NCI-H2227 treated with DMSO at 0.1 percent for 48 hours (cell line): ENCODE results near the gene MTFR2.
"Not testable (repeated sequence)": the region's sequence is repeated elsewhere in the genome, so short reads cannot be mapped to it uniquely, and the experiment has no call there.

Source experiments
- DNase-seq: peaks from one replicate; lab custom pipeline; 2025; lab: John Stamatoyannopoulos, UW

Gene MTFR2

DNA sequence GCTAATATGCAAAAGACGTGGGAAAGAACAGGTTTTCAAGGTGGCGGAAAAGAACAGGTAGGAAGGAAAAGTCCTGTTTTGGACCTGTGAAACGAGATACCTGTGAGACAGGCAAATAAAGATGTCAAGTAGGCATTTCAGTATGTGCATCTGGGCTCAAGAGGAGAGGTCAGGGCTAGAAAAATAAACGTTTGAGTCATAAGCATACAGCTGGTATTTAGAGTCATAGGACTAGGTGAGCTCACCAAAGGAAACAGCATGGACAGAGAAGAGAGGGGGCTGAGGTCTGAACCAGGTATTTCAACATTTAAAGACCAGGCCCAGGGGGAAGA is 14.9 kb downstream of the MTFR2 start:
- DNase-seq: no peak

- no peak for DNase-seq
These were observed 17.4 kb downstream of the MTFR2 start for GRCh38 chr6:136232701-136233100.

GRCh38 chr6:136230219-136230853 is 19.8 kb downstream of the MTFR2 start:
- no peak for DNase-seq

DNA sequence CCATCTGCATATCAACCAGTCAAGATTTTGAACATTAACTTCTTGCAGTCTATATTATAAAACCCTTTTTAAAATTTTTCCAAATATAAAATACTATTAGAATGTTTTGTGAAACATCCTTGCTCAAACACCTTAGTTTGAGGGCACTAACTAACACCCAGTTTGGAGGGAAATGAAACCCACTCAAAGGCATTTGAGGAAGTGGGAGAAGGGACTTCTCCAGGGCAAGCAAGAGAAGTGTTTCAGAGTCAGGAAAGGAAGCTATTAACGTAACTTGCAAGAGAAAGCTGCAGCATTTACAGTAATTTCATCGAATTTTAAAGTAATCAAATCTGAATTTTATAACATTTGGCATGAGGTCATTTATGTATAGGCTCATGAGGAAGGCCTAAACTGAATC is 21.3 kb downstream of the MTFR2 start:
- no peak for DNase-seq

DNA sequence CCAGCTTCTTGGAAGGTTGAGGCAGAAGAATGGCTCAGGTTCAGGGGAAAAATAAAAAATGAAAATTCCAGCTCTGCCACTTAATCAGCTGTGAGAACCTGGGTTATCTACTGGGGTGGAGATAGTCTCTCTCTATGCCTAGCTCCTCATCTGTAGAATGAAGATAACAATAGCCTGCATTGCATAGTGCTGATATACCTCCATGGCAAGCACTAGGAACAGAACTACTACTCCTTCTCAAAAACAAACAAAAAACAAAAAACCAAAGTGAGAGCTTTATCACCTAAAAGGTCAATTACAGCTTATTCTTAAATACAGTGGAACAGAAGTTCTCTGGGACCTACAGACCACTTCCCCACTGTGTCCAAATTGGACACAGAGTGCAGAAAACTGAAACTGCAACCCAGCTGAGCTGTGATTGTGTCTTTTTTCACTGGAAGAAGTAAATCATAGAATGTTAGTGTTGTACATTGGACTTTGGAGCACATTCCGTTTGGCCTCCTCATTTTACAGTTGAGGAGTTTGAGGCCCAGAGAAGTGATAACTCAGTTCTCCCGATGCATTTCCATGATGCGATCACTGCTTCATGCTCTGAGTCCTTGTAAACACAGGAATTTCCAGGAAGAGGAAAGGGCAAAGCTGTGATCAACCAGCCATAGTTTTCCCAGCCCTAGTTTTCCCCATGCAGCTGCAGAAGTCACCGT is 23.3 kb downstream of the MTFR2 start:
- DNase-seq: no peak

DNA sequence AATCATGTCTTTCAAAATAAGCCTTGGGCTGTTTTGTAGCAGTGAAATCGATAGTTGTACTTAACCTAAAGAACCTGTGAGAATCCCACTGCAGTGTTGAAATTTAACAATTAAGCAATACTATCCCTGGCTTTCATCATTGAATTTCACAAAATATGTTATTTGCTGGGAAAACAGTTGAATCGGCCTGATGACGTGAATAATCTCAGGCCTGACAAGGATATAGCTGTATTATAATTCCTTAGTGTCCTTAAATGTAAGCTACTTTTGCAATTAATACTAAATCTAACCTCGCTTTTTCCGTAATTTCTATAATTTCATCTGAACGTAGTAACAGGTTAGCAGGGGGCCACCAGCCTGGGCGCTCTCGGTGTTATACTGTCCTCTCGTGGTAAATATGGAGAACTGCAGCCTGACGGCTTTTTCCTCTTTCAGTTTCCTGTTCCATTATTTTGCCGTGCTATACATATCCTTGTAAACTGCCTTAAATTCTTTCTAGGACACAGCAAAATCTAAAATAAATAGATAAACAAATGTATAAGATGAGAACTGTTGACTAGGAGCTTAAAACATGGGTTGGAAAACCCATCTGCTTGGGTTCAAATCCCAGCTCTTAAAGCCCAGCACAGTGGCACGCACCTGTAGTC is 24.0 kb downstream of the MTFR2 start:
- DNase-seq: peak; percentile 67

DNA sequence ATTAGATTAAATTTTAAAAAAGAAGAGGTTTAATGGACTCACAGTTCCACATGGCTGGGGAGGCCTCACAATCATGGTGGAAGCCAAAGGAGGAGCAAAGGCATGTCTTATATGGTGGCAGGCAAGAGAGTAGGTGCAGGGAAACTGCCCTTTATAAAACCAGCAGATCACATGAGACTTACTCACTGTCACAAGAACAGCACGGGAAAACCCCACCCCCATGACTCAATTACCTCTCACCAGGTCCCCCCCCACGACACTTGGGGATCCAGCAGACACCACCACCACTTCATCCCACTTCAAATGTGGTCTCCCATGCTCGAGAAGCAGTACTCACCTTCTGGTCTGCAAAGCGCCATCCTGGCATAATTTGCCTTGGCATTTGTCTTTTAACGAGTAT is 24.6 kb downstream of the MTFR2 start:
- no peak for DNase-seq

DNA sequence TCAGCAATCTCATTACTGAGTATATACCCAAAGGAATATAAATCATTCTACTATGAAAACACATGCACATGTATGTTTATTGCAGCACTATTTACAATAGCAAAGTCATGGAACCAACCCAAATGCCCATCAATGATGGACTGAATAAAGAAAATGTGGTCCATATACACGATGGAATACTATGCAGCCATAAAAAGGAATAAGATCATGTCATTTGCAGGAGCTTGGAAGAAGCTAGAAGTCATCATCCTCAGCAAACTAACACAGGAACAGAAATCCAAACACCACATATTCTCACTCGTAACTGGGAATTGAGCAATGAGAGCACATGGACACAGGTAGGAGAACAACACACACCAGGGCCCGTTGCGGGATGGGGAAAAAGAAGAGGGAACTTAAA is 25.1 kb downstream of the MTFR2 start:
- DNase-seq: not testable (repeated sequence)

DNA sequence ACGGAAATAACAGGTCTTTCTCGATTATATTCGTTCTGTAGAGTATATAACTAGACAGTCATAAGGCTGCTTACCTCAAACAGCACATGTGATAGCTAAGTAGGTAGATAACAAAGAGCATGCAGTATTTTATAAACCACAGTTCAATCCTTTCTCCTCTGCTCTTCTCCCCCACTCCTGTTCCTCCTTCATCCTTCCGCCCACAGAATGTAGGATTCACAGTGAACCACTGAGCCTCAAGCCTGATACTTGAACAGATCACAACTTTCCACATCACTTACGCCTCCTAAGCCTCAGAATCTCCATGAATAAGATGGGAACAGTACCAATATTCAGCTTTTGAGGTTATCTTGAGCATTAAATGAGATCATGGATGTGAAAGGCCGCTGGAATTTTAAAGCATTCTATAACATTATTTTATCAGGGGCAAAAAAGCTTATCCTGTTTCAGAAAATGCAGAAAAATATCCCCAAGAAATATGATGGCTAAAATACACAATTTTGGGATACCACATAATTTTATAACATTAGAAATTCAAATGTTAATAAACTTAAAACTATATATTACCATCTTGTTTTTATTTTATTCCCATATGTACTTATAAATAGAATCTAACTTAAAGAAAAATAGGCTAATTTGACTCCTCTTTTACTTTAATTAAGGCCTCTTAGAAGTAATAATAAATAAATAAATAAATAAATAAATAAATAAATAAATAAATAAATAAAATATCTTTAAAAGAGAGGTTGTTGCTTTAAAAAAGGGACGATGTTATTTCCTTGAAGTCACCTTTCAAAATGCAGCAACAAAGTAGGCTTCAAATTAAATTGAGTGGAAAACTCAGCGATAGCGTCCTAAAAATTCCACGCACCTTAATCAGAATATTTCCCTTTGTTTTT is 33.4 kb downstream of the MTFR2 start:
- no peak for DNase-seq

GRCh38 chr6:136213853-136214252 is 36.3 kb downstream of the MTFR2 start:
- DNase-seq: no peak

DNA sequence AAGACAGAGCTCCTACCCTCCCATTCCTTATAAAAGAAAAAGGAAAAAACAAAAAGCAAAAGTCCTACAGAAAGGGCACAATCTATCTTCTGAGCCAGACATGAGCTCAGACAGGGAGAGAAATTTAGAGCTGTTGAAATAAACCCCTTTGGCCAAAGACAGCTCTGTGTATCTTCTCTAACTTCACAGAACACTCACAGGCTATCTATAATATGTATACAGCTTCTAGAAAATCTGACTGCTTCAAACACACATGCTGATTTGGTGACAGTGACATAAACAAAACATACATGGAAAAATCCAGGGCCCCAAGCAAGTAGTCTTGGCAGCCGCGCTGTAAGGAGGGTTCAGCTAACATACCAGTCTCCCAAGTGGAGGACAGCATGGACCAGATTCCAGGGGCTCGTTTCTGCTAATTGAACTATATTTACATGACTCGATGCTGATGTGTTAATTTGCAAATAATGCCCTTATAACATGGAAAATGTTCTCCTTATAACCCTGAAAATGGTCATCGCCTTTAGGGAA is 37.0 kb downstream of the MTFR2 start:
- DNase-seq: no peak

DNA sequence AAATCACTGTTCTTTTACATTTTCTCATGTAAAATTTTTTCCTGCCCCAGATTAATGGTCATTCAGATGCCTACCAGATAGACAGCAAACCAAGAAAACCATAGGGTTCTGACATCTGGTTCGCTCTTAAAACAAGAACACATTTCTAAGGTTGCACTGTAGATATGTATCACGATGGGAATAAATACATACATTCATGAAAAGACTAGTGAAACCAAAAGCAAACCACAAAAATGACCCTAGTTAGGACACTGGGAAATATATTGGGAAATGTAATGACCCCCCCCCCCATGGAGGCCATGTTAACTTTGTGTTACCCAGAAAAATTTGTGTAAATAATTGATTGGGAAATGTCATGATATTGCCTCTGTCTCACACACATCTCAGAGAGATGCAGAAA is 37.5 kb downstream of the MTFR2 start:
- no peak for DNase-seq

DNA sequence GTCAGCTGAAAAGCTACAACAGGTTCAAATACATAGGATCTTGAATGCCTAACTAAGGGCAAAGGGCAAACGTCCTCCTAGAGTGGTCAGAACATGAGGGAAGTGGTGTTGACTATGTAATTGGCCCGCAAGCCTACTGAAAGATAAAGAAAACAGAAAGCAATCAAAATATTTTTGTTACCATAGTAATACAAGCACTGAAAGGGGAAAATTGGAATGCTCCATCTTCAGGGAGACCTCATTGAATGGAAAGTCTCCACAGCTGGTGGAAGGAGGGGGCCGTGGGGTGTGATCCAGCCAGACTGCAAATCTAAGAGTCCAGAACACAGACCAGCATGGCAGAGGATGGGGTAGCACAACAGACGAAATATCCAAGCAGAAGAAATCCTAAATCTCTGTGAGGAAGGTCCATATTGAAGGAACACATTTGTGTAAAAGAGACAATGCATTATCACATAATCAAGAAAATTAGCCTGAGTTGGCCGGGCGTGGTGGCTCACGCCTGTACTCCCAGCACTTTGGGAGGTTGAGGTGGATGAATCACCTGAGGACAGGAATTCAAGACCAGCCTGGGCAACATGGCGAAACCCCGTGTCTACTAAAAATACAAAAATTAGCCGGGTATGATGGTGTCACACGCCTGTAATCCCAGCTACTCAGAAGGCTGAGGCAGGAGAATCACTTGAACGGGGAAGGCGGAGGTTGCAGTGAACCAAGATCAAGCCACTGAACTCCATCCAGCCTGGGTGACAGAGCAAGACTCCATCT is 39.5 kb downstream of the MTFR2 start:
- no peak for DNase-seq

DNA sequence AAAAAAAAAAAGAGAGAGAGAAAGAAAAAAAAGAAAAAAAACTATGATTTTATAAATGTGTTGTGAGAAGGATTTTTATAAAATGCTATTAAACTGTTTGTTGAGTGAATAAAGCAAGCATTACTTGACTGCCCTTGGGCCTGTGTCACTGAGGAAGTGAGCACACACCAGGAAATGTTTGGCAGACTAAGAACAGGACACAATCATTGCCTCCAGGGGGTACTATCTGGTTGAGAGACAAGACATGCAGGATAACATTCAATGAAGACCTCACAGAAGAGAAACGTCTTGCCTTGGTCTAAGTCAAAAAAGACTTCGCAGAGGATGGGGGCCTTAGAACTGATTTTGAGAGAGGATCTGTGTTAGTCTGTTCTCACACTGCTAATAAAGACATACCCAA is 40.6 kb downstream of the MTFR2 start:
- DNase-seq: no peak

DNA sequence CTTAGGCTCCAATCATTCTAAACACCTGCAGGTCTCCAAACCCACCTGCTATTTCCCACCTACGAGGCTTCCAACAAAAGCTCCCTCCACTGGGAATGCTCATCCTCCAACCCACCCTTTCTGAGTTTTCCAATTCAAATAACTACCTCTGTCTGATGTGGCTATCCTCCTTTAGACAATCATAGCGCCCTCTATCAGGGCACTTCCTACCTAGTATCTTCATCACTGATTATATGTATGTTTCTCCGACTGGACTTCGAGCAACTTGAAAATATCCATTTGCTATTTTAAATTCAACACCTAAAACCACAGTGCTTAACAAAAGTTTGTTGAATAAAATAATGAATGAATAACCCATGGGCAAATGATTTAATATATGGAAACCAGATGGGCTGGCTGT is 41.3 kb downstream of the MTFR2 start:
- no peak for DNase-seq

GRCh38 chr6:136201732-136202131 is 48.4 kb downstream of the MTFR2 start:
- DNase-seq: no peak

- DNase-seq: no peak
These were observed 57.2 kb downstream of the MTFR2 start for GRCh38 chr6:136192902-136193301.

GRCh38 chr6:136191606-136192312 is 58.4 kb downstream of the MTFR2 start:
- no peak for DNase-seq

GRCh38 chr6:136189104-136189503 is 61.0 kb downstream of the MTFR2 start:
- no peak for DNase-seq

DNA sequence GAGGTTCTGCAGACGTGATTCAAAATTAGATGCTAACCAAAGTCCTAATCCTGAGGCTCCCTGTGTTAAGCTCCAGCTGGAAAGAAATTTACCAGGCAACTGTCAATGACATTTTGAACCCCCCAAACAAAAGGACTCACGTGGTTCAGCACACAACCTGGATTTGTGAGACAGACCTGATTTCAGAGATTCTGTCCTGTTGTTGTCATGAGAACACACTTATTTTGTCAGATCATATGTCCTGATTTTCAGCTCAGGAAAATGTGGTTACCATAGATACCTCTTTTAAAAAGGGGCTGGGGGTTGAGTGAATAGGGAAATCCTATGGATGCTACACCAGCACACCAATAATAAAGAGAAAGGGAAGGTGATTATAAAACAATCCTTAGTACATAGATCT is 61.6 kb downstream of the MTFR2 start:
- DNase-seq: no peak

- no peak for DNase-seq
These were observed 63.7 kb downstream of the MTFR2 start for GRCh38 chr6:136186363-136186762.
